Dermis microvascular lymphatic vessel endothelial cell (primary cell): ENCODE measurements around the gene GGPS1. TPM values are rescaled to one million over a fixed set of nuclear protein-coding genes. Genes with fewer than 3 reads are reported as not detected.
A peak's percentile ranks its signal among the peaks of the same experiment; 100 is the strongest.
"Not testable (repeated sequence)": the region's sequence is repeated elsewhere in the genome, so short reads cannot be mapped to it uniquely, and the experiment has no call there.

Source experiments
- DNase-seq, 2 donors: peaks; one replicate each; pipeline versions ENCODE4 v3.0.0 to v3.0.0-alpha.2; 2010; ENCODE audit warnings: low read depth in 2 of 2
- total RNA-seq: library from RNA; depleted of rRNA; stranded (reverse); fragments of >200 nt; gene quantifications from 2 replicates; pipeline ENCODE4 v1.2.1, GENCODE V29; 2014

GGPS1 gene
- total RNA-seq, 1 donor from 2014 or later, result 10.4 TPM

DNA sequence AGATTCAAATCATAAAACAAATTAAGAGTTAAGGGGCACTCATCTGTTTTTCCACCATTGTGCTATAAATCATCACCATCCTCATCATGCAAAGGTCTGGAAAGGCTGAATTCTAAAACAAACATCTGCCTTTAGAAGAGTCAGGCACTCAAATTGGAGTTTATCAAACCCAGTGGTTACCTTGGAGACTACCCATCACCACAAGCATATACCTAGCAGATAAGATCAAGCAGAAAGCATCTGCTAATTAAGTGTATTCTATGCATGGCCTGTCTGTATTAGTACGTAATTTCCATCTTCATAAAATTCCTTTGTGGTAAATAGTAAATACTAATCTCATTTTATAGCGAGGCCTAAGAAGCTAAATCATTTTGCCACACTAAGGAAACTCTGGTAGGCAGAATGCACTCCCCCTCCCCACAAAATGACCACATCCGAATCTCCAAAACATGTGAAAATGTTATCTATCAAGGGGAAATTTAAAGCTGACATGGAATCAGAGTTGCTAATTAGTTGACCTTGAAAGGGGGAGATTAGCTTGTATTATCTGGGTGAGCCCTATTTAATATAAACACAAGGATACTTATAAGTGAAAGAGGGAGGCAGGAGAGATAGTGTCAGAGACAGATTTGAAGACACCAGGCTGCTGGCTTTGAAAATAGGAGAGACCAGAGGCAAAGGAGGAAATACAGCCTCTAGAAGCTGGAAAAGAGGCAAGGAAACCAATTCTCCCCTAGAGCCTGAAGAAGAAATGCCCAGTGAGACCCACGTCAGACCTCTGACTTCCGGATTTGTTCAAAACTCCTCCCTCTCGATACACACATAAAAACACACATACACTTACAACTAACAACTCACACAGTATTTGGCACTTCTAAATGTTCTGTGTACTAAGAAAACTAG, 23.6 kb upstream of the GGPS1 start:
- DNase-seq, result peak in 1 of 2 donors; percentile 41

GRCh38 chr1:235307158-235308124, 20.9 kb upstream of the GGPS1 start:
- no peak for DNase-seq

GRCh38 chr1:235309206-235309605, 19.2 kb upstream of the GGPS1 start:
- not testable (repeated sequence) for DNase-seq

GRCh38 chr1:235313262-235313661, 15.1 kb upstream of the GGPS1 start:
- DNase-seq, result no peak

GRCh38 chr1:235313931-235314678, 14.3 kb upstream of the GGPS1 start:
- no peak for DNase-seq

DNA sequence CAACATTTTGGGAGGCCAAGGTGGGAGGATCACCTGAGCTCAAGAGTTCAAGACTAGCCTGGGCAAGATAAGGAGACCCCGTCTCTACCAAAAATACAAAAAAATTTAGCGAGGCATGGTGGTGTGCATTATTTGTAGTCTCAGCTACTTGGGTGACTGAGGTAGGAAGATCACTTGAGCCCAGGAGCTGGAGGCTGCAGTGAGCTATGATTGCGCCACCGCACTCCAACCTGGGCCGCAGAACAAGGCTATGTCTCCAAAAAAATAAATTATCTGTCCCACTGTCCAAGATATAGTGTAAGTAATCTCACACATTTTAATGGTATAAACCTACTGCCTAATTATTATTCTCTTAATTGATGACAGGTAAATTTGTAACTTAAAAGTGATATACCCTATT, 13.2 kb upstream of the GGPS1 start:
- no peak for DNase-seq

GRCh38 chr1:235315735-235316134, 12.6 kb upstream of the GGPS1 start:
- no peak for DNase-seq

DNA sequence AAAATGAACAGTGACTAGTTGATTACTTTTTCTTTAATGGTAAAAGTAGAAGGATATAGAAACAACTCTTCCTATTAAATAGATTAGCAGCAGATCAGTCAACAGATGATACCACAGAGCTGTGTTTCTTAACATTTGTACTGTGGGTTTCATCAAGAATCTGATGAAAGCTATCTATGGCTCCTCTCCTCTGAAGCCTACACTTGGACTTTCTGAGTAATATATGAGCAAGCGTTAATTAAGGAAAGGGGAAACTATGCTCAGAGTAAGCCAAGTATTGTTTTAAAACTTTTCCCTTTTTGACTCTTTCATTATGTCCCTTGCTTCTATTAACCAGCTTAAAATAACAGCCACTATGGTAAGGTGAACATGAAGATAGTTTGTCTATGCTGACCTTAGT, 11.2 kb upstream of the GGPS1 start:
- DNase-seq, result peak in 1 of 2 donors; percentile 27

DNA sequence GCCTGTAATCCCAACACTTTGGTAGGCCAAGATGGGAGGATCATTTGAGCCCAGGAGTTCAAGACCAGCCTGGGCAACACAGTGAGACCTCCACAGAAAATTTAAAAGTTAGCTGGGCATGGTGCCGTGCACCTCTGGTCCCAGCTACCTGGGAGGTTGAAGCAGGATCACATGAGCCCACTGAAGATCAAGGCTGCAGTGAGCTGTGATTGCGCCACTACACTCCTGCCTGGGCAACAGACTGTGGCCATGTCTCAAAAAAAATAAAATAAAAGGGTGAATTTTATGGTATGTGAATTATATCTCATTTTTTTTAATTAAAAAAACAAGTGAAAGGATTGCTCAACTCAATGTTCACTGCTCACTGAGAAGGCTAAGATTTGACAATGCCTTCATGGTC, 9.1 kb upstream of the GGPS1 start:
- no peak for DNase-seq

- no peak for DNase-seq
These were observed 7.7 kb upstream of the GGPS1 start for GRCh38 chr1:235320521-235321179.

DNA sequence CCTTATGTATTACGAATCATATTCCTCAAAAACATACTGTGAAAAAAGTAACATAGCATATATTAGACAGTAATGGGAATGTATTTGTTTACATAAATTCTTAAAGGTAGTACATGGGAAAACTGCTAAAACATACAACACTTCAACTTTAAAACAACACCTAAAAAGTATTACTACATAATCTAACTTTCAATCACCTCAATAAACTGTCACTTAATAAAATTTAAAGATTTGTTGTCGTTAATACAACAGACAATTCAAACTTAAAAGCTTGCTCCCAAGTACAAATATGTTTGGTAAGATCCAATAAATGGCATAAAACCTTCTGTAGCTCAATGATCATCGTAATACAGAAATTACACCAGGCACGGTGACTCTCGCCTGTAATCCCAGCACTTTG, 4.1 kb upstream of the GGPS1 start:
- no peak for DNase-seq

- DNase-seq, result no peak
These were observed 3.2 kb upstream of the GGPS1 start for GRCh38 chr1:235325139-235325538.

DNA sequence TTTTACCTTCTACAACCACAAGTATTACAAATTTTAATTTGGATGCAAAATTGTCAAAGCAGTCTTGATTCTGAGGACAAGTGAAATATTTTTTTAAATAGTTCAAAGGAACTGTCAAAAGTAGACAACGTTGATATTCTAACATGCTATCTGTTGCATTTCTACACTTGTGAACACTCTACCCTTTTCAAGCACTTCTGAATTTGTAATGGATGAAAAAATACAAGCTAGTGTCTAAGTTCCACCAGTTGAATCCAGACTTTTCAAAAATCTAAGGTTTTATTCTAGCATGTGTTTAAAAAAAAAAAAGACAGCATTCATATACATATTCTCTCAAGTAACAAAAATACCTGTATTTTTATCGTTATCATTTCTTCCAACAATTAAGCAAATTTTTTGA, 2.5 kb upstream of the GGPS1 start:
- no peak for DNase-seq

DNA sequence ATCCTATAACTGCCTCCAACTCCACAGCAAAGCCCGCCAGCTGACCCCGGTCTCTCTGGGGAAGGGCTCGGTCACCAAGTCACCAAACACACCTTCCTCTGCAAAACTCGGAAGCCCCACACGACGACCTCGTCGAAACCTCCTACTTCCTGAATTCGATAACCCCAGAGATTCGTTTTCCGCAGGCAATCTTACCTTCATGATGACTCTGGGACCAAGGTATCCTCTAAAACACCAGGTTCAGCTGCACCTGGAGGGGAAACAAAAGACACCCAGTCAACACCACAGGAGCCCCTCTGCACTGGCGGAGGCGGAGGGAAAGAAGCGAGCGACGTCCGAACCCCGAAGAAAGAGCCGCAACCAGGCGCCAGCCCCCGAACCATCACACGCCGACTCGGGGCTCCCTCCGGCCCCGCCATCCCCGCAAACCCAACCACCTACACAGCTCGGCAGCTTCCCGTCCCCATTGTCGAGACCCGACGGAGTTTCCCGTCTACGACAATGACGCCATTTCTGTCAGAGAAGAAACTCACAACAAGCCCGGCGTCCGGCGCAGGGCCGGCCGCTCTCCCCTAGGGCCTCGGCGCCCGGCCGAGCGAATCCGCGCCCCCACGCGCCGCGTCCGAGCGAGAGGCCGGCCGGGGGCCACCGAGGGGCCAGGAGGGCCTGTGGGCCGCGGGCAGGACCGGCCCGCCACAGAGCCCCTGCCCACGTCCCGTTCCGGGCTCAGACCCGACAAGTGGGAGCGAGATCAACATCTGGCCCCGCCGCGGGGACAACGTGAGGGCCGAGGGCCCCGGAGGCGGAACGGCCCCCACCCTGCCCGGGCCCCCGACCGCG, 1.4 kb upstream of the GGPS1 start:
- DNase-seq, result peak; percentile 59 to 80

GRCh38 chr1:235327559-235328270, 655 bp upstream of the GGPS1 start, which contains the start of gene ARID4B:
TSS of gene ARID4B (minus strand) at chr1:235328179. CDS start at chr1:235326919, 1,260 bp downstream.
- DNase-seq, result no peak

- DNase-seq, result peak in 1 of 2 donors; percentile 63
These were observed 951 bp downstream of the GGPS1 start for GRCh38 chr1:235329139-235329902.

DNA sequence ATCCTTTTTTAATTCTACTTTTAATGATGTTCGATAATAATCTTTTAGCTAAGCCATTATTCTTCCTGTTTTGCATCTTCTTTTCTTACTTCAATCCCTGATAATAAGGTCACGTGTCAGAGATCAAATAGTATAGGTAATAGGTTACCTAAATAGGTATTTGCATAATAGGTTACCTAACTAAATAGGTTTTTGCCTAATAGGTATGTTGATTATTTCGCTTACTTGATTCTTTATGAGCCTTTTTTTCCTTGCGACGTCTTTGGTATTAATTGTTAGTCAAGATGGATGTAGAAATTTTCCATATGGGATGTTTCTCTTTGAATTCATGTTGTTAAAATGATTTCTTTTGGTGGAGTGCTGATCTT, 2.5 kb downstream of the GGPS1 start:
- DNase-seq, result no peak

DNA sequence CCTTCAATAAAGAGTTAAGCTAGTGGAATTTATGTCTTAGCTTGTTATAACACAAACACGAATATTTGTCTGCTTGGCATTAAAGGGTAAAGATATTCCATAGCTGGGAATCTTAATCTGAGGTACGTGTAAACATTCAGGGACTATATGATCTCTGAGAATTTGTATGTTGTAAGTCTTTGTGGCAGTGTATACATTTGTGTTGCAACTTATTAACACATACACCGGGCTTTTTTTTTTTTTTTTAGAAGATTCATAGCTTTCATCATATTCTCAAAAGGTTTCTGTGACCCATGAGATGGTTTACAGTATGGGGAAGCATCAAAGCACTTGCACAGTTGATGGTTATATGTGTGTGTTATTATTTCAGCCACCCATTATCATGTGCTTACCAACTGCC, 3.0 kb downstream of the GGPS1 start:
- no peak for DNase-seq

GRCh38 chr1:235336903-235337302, 8.5 kb downstream of the GGPS1 start:
- peak in 1 of 2 donors; percentile 21 for DNase-seq
